Adrenal gland (tissue), 5 donors: ENCODE results near the gene MYLK4.

Experiments
- CTCF ChIP-seq, 6 experiments: fragments of 450-650 bp in 4 of 6; fragments of 200-600 bp in 2 of 6; sonication (generic) in 1 of 6; IDR thresholded peaks; 1 replicate in 5 of 6; 2 replicates in 1 of 6; pipeline versions ENCODE4 v1.5.1 to v1.8.0; 2016 to 2021; ENCODE audit warnings: antibody characterized with exemption in 6 of 6, mild to moderate bottlenecking in 2 of 6, moderate library complexity in 1 of 6
- POLR2A ChIP-seq, 2 donors: fragments of 450-650 bp; IDR thresholded peaks; one replicate each; pipeline ENCODE4 v1.6.1; 2017; ENCODE audit warnings: antibody characterized with exemption in 2 of 2, mild to moderate bottlenecking in 2 of 2, moderate library complexity in 1 of 2
- donor health status: DM: no; HTN: no; CAD: no.

GRCh38 chr6:2755456-2755855 lies 4.7 kb upstream of the MYLK4 start:
- no peak for TF ChIP-seq POLR2A (IDR thresholded peaks at IDR 0.05)
- no peak for TF ChIP-seq CTCF (IDR thresholded peaks at IDR 0.05)
